ENCODE results near the gene UVSSA. TPM values are rescaled to one million over a fixed set of nuclear protein-coding genes. Genes with fewer than 3 reads are reported as not detected.

Gene UVSSA
- total and polyA plus RNA-seq, 2 donors (not counting 1 experiment from before 2014, with no cell fraction given) = 34.6 to 40.5 TPM

GRCh38 chr4:1409491-1410425, 62.8 kb downstream of the UVSSA start:
- no peaks in the 10 kb centered on the region for H3K36me3 ChIP-seq (replicated peaks in 1 of 2; ENCODE audit: control extremely low read depth in 1 of 2, control insufficient read depth in 1 of 2, extremely low read depth in 1 of 2, insufficient read depth in 2 of 2, low read length in 1 of 2)
- H3K9me3 ChIP-seq (ENCODE audit: control extremely low read depth in 1 of 3, control insufficient read depth in 2 of 3, insufficient read depth in 1 of 3, low read length in 2 of 3) = peaks cover 0 to 71% (median 0%) of the 10 kb centered on the region in 3 donors
- Mint-ChIP-seq H3K27ac (no peak overlapping the region), H3K27me3 (peaks cover 36% of the 10 kb centered on the region), H3K4me1 (peaks cover 4% of the 10 kb centered on the region), H3K4me3 (no peak overlapping the region), H3K9me3 (ENCODE audit: insufficient read depth) (no peaks in the 10 kb centered on the region)
- DNase-seq (no peak), ATAC-seq (ENCODE audit: low read depth) (no peak)
- intact Hi-C loops (cut with micrococcal nuclease) = no loop called here
- POLR2A ChIA-PET = no interaction called here
- no peak overlapping the region for H2AFZ ChIP-seq (ENCODE audit: insufficient read depth, low read depth, low read length, poor library complexity, severe bottlenecking)
- peaks cover under 1 to 16% of the 10 kb centered on the region in 2 donors for H3K4me1 ChIP-seq (ENCODE audit: control insufficient read depth in 2 of 2, insufficient read depth in 2 of 2, low read length in 2 of 2)
- no peaks in the 10 kb centered on the region for H3K79me2 ChIP-seq (ENCODE audit: control insufficient read depth, insufficient read depth, low read length)
- no peak overlapping the region for H3K27ac ChIP-seq (ENCODE audit: low read length in 2 of 2)
- H4K20me1 ChIP-seq (ENCODE audit: control insufficient read depth, insufficient read depth, low read length, poor library complexity, severe bottlenecking) = no peaks in the 10 kb centered on the region
- CTCF ChIA-PET = no interaction called here
- no peak for TF ChIP-seq EZH2 (IDR thresholded peaks at IDR 0.05; ENCODE audit: borderline replicate concordance, insufficient read depth, low read depth, low read length, poor library complexity, severe bottlenecking)
- TF ChIP-seq, protein P1, sequence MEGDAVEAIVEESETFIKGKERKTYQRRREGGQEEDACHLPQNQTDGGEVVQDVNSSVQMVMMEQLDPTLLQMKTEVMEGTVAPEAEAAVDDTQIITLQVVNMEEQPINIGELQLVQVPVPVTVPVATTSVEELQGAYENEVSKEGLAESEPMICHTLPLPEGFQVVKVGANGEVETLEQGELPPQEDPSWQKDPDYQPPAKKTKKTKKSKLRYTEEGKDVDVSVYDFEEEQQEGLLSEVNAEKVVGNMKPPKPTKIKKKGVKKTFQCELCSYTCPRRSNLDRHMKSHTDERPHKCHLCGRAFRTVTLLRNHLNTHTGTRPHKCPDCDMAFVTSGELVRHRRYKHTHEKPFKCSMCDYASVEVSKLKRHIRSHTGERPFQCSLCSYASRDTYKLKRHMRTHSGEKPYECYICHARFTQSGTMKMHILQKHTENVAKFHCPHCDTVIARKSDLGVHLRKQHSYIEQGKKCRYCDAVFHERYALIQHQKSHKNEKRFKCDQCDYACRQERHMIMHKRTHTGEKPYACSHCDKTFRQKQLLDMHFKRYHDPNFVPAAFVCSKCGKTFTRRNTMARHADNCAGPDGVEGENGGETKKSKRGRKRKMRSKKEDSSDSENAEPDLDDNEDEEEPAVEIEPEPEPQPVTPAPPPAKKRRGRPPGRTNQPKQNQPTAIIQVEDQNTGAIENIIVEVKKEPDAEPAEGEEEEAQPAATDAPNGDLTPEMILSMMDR (IDR thresholded peaks at IDR 0.05) = no peak
- H3K27me3 ChIP-seq (replicated peaks in 1 of 4; ENCODE audit: control extremely low read depth in 1 of 4, control insufficient read depth in 3 of 4, insufficient read depth in 4 of 4, low read length in 3 of 4) = peaks cover 0 to 77% (median 37%) of the 10 kb centered on the region in 4 experiments
- H3K9ac ChIP-seq (ENCODE audit: low read length) = no peak overlapping the region
- no peak overlapping the region for H3K4me3 ChIP-seq (ENCODE audit: control extremely low read depth in 1 of 5, extremely low read depth in 1 of 5, insufficient read depth in 1 of 5, low read depth in 2 of 5, low read length in 4 of 5)
- 53% methylated on average over 19 of the region's 27 CpGs for WGBS (ENCODE audit: insufficient coverage)
- H3K4me2 ChIP-seq (replicated peaks; ENCODE audit: low read depth, low read length, poor library complexity, severe bottlenecking) = no peak overlapping the region

All from B cell (primary cell).